SK-N-SH (cell line): Measurements from ENCODE around the gene ODAD3.

Experiments
- MXI1 ChIP-seq: IDR thresholded peaks from 2 replicates; pipeline ENCODE4 v1.6.1; 2012; ENCODE audit warnings: mild to moderate bottlenecking, low read depth, low read length, improper control_type of control experiment
- NRF1 ChIP-seq: IDR thresholded peaks from 2 replicates; pipeline ENCODE4 v1.6.1; 2012; ENCODE audit warnings: low read depth, mild to moderate bottlenecking, low read length
- POLR2AphosphoS5 ChIP-seq: IDR thresholded peaks from 2 replicates; pipeline ENCODE4 v1.6.1; 2012; ENCODE audit warnings: low read depth, low read length
- RCOR1 ChIP-seq: fragments of 150-350 bp; IDR thresholded peaks from 2 replicates; pipeline ENCODE4 v1.6.1; 2017; ENCODE audit warnings: antibody characterized with exemption, low read length
- SIN3A ChIP-seq: IDR thresholded peaks from 2 replicates; pipeline ENCODE4 v1.6.1; 2012; ENCODE audit warnings: low read depth, mild to moderate bottlenecking, low read length, moderate library complexity, borderline replicate concordance
- TCF12 ChIP-seq: IDR thresholded peaks from 2 replicates; pipeline ENCODE4 v1.4.0; 2012
- YY1 ChIP-seq: IDR thresholded peaks from 2 replicates; pipeline ENCODE4 v1.4.0; 2012; ENCODE audit warnings: low read depth, mild to moderate bottlenecking
- TF ChIP-seq, protein P1 (sequence below): fragments of 200-600 bp; sonication (generic); IDR thresholded peaks from 2 replicates; pipeline ENCODE4 v1.6.1; 2017; ENCODE audit warnings: antibody characterized with exemption, mild to moderate bottlenecking, moderate library complexity
- TF ChIP-seq, protein P2 (sequence below): IDR thresholded peaks from 2 replicates; pipeline ENCODE4 v1.4.0; 2012; ENCODE audit warnings: low read depth

DNA sequence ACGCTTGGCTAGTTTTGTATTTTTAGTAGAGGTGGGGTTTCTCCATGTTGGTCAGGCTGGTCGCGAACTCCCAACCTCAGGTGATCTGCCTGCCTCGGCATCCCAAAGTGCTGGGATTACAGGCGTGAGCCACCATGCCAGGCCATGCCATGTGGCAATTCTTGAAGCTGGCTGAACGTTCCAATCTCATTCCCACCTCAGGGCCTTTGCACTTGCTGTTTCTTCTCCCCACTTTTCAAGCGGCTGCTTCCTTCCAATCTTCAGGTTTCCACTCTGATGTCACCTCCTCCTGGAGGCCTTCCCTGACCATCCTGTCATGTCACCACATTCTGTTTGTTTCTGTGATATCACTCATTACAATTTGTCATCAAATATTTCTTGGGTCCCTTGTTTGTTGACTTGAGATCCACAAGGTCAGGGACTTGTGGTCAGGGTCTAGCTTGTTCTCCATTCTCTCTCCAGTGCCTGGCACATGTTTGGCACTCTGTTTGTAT, 55.0 kb downstream of the ODAD3 start:
- TF ChIP-seq, protein P1, sequence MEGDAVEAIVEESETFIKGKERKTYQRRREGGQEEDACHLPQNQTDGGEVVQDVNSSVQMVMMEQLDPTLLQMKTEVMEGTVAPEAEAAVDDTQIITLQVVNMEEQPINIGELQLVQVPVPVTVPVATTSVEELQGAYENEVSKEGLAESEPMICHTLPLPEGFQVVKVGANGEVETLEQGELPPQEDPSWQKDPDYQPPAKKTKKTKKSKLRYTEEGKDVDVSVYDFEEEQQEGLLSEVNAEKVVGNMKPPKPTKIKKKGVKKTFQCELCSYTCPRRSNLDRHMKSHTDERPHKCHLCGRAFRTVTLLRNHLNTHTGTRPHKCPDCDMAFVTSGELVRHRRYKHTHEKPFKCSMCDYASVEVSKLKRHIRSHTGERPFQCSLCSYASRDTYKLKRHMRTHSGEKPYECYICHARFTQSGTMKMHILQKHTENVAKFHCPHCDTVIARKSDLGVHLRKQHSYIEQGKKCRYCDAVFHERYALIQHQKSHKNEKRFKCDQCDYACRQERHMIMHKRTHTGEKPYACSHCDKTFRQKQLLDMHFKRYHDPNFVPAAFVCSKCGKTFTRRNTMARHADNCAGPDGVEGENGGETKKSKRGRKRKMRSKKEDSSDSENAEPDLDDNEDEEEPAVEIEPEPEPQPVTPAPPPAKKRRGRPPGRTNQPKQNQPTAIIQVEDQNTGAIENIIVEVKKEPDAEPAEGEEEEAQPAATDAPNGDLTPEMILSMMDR, result no peak
- TF ChIP-seq TCF12 (no peak), YY1 (no peak), RCOR1 (no peak), NRF1 (no peak), MXI1 (no peak), SIN3A (no peak), POLR2AphosphoS5 (no peak)
- TF ChIP-seq, protein P2, sequence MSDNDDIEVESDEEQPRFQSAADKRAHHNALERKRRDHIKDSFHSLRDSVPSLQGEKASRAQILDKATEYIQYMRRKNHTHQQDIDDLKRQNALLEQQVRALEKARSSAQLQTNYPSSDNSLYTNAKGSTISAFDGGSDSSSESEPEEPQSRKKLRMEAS, result no peak
